ENCODE measurements around the gene AP3S2. TPM values are rescaled to one million over a fixed set of nuclear protein-coding genes. Genes with fewer than 3 reads are reported as not detected.

The AP3S2 gene
- total and polyA plus RNA-seq, 2 of the 4 experiments (the other 2 are of a cell fraction): 12.6 to 34.1 TPM

DNA sequence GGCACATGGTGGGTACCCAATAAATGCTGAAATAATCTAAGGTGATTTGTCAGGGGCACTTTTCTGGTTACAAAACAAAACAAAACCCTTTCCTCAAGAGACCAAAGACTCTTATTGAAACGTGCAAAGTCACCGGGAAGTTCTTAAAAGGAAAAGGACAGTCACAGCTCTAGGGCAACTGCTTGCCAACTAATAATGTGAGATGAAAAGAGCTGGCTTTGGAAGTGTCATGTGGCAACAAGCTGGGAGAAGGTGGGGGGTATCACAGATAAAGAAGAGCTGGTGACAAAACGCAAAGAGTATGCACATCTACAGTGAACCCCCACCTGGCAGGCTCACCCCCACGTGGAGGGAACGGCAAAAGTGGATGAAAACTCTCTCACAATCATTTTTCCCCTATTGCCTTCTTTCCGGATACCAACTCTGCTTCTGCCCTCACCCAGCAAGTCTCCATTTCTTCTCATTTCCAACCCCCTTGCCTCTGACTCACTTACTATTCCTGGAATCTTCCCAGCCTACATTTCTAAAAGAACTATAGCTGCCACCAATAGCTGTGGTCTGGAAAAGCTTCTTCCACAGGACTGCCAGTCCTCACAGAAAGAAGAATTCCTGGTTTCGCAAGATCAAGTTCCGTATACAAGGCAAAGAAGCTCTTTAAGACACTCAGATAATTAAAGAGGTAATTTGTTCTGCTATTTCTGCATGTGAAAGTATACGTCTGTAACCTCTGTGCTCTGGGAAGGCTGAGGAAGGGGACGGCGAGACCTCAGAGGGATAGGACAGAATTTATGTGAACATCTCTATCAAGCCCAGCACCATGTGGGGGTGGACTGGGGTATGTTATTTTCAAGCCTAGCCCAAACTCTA is 57.3 kb downstream of the AP3S2 start (continued):
- TF ChIP-seq RFX5 (IDR thresholded peaks at IDR 0.05; ENCODE audit: low read depth, low read length) (no peak), RCOR1 (IDR thresholded peaks at IDR 0.05; ENCODE audit: insufficient replicate concordance, low read length) (no peak), BHLHE40 (IDR thresholded peaks at IDR 0.05; ENCODE audit: low read depth, low read length) (0 out of 2 replicates have a peak, but pooled peaks have one; percentile 5)

DNA sequence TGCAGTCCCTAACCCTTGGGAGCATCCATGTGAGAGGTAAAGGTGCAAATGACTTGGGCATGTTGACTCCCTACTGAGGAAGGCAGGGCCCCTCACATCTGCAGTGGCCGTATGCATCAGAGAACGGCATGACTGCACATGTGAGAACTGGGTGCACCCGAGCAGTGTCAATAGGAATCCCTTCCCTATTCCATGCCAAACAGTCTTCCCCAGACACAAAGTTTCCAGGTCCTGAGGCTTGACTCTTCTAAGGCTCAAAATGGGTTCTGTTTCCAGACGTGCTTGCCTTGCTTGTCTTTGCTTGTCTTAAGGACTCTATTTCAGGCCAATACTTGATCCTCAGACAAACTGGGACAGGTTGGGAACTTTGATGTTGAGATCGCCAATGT is 58.6 kb downstream of the AP3S2 start:
- Histone ChIP-seq H2AFZ (replicated peaks; ENCODE audit: low read length, poor library complexity) (no peak overlapping the region), H3K4ac (ENCODE audit: low read depth, low read length) (peak overlapping the region; percentile 52), H2BK15ac (ENCODE audit: low read depth, low read length) (0 out of 3 replicates have a peak overlapping the region, but pooled peaks have one; percentile 40), H3K14ac (replicated peaks; ENCODE audit: low read depth, low read length) (no peak overlapping the region), H4K20me1 (ENCODE audit: insufficient read depth, low read length) (no peaks in the 10 kb centered on the region), H3K56ac (ENCODE audit: extremely low read depth, insufficient read depth, low read length) (no peak overlapping the region), H3K36me3 (ENCODE audit: control insufficient read depth, insufficient read depth, low read length) (peaks cover 22% of the 10 kb centered on the region), H3K27ac (ENCODE audit: insufficient read depth, low read length) (no peak overlapping the region), H2BK120ac (ENCODE audit: low read depth, low read length) (peak overlapping the region; percentile 18), H3K18ac (ENCODE audit: low read depth, low read length) (no peak overlapping the region), H3K4me3 (ENCODE audit: insufficient read depth, low read depth, low read length) (no peak overlapping the region), H3K4me1 (ENCODE audit: control insufficient read depth, insufficient read depth, low read length) (peaks cover 26% of the 10 kb centered on the region), H2AK5ac (ENCODE audit: low read depth, low read length) (peak overlapping the region; percentile 64; the same call in 1 of the 2 replicates), H4K5ac (ENCODE audit: low read depth, low read length) (no peak overlapping the region), H3K79me1 (ENCODE audit: low read depth in 1 of 2, low read length in 2 of 2) (peaks cover 14 to 35% of the 10 kb centered on the region in 2 experiments), H3K23ac (ENCODE audit: low read depth, low read length) (no peak overlapping the region), H3K9ac (ENCODE audit: low read depth, low read length) (no peak overlapping the region), H3K9me1 (ENCODE audit: insufficient read depth, low read length) (peaks cover 38% of the 10 kb centered on the region), H3K9me3 (ENCODE audit: control insufficient read depth, insufficient read depth, low read length) (no peaks in the 10 kb centered on the region), H2AK9ac (replicated peaks; ENCODE audit: low read depth, low read length, poor library complexity) (no peak overlapping the region), H3K27me3 (ENCODE audit: control insufficient read depth, insufficient read depth, low read length) (no peaks in the 10 kb centered on the region), H4K8ac (ENCODE audit: low read depth in 2 of 2, low read length in 2 of 2) (0 out of 4 replicates have a peak overlapping the region, but pooled peaks of 1 of the 2 experiments have one; percentile 9), H4K91ac (ENCODE audit: insufficient read depth, low read depth, low read length) (peak overlapping the region; percentile 64; the same call in 1 of the 2 replicates), H2BK20ac (ENCODE audit: low read depth, low read length) (peak overlapping the region; percentile 15; the same call in 1 of the 2 replicates), H2BK5ac (ENCODE audit: low read depth, low read length, poor library complexity, severe bottlenecking) (peak overlapping the region; percentile 2), H3K4me2 (ENCODE audit: low read depth, low read length) (no peak overlapping the region)
- WGBS, 2 experiments (ENCODE audit: extremely low coverage in 2 of 2, insufficient read length in 1 of 2): no CpG with 5 or more reads among the region's 5 CpGs
- ChIA-PET CTCF (no interaction called here), POLR2A (ENCODE audit: unreplicated experiment) (no interaction called here)
- intact Hi-C loops (cut with micrococcal nuclease) (no loop called here), in situ Hi-C loops (cut with MboI; ENCODE audit: low sequenced_read_pairs) (no loop called here), dilution Hi-C loops (cut with HindIII; ENCODE audit: low sequenced_read_pairs, unreplicated experiment) (no loop called here)
- ATAC-seq (ENCODE audit: low read depth): no peak
- TF ChIP-seq MAZ (IDR thresholded peaks at IDR 0.05; ENCODE audit: borderline replicate concordance, low read depth, low read length): no peak
- TF ChIP-seq, protein P1, sequence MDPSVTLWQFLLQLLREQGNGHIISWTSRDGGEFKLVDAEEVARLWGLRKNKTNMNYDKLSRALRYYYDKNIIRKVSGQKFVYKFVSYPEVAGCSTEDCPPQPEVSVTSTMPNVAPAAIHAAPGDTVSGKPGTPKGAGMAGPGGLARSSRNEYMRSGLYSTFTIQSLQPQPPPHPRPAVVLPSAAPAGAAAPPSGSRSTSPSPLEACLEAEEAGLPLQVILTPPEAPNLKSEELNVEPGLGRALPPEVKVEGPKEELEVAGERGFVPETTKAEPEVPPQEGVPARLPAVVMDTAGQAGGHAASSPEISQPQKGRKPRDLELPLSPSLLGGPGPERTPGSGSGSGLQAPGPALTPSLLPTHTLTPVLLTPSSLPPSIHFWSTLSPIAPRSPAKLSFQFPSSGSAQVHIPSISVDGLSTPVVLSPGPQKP (IDR thresholded peaks at IDR 0.05; ENCODE audit: borderline replicate concordance, low read depth, low read length): no peak
- TF ChIP-seq MAFK (IDR thresholded peaks at IDR 0.05; ENCODE audit: low read depth, low read length): no peak
- no peak for TF ChIP-seq NFE2L2 (IDR thresholded peaks at IDR 0.05; ENCODE audit: low read depth, low read length)
- TF ChIP-seq FOS (IDR thresholded peaks at IDR 0.05; ENCODE audit: low read depth, low read length): no peak
- no peak for TF ChIP-seq MXI1 (IDR thresholded peaks at IDR 0.05; ENCODE audit: borderline replicate concordance, low read depth, low read length)
- no peak for TF ChIP-seq POLR2A (IDR thresholded peaks at IDR 0.05; ENCODE audit: low read depth, low read length)
- no peak for TF ChIP-seq RAD21 (IDR thresholded peaks at IDR 0.05; ENCODE audit: low read length)
- no peak for TF ChIP-seq CHD1 (IDR thresholded peaks at IDR 0.05; ENCODE audit: low read depth, low read length)
- no peak for TF ChIP-seq SMC3 (IDR thresholded peaks at IDR 0.05; ENCODE audit: low read depth, low read length)
- TF ChIP-seq, protein P2, sequence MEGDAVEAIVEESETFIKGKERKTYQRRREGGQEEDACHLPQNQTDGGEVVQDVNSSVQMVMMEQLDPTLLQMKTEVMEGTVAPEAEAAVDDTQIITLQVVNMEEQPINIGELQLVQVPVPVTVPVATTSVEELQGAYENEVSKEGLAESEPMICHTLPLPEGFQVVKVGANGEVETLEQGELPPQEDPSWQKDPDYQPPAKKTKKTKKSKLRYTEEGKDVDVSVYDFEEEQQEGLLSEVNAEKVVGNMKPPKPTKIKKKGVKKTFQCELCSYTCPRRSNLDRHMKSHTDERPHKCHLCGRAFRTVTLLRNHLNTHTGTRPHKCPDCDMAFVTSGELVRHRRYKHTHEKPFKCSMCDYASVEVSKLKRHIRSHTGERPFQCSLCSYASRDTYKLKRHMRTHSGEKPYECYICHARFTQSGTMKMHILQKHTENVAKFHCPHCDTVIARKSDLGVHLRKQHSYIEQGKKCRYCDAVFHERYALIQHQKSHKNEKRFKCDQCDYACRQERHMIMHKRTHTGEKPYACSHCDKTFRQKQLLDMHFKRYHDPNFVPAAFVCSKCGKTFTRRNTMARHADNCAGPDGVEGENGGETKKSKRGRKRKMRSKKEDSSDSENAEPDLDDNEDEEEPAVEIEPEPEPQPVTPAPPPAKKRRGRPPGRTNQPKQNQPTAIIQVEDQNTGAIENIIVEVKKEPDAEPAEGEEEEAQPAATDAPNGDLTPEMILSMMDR (conservative IDR thresholded peaks at IDR 0.05; ENCODE audit: low read depth, low read length): no peak
- BruUV-seq (replicated peaks): TSS peak; percentile 52
- DNase-seq: no peak
